HG03342 (cell line): ENCODE data around the gene LETMD1.
A peak's percentile ranks its signal among the peaks of the same experiment; 100 is the strongest.
"Not testable (repeated sequence)": the region's sequence is repeated elsewhere in the genome, so short reads cannot be mapped to it uniquely, and the experiment has no call there.

ENCODE experiments used
- ATAC-seq: cut with Tn5 transposase; IDR thresholded peaks from one replicate; pipeline ENCODE4 v1.9.1; 2021; ENCODE audit warnings: mild to moderate bottlenecking, moderate library complexity; ENCODE audit not compliant: unreplicated experiment

LETMD1 gene

GRCh38 chr12:51076236-51076930, 28.3 kb downstream of the LETMD1 start:
- no peak for ATAC-seq

GRCh38 chr12:51077930-51078329, 29.8 kb downstream of the LETMD1 start:
- ATAC-seq: no peak

GRCh38 chr12:51078346-51078745, 30.2 kb downstream of the LETMD1 start:
- ATAC-seq: not testable (repeated sequence)

- ATAC-seq: not testable (repeated sequence)
These were observed 30.7 kb downstream of the LETMD1 start for GRCh38 chr12:51078866-51079265.

- ATAC-seq: no peak
These were observed 32.0 kb downstream of the LETMD1 start for GRCh38 chr12:51080136-51080535.

- ATAC-seq: no peak
These were observed 33.3 kb downstream of the LETMD1 start for GRCh38 chr12:51081421-51081820.

GRCh38 chr12:51082561-51083125, 34.5 kb downstream of the LETMD1 start:
- ATAC-seq: no peak

GRCh38 chr12:51083126-51083833, 35.2 kb downstream of the LETMD1 start, which contains the start of gene CSRNP2:
CSRNP2 (minus strand) TSS chr12:51083596; CDS start chr12:51076561, 7,035 bp downstream.
- peak; percentile 97 for ATAC-seq

- no peak for ATAC-seq
These were observed 37.6 kb downstream of the LETMD1 start for GRCh38 chr12:51085757-51086156.

GRCh38 chr12:51086933-51087332, 38.8 kb downstream of the LETMD1 start:
- no peak for ATAC-seq

- no peak for ATAC-seq
These were observed 39.7 kb downstream of the LETMD1 start for GRCh38 chr12:51087818-51088217.

- ATAC-seq: no peak
These were observed 42.6 kb downstream of the LETMD1 start for GRCh38 chr12:51090705-51091229.

GRCh38 chr12:51098611-51099010, 50.5 kb downstream of the LETMD1 start:
- ATAC-seq: no peak

- ATAC-seq: no peak
These were observed 55.9 kb downstream of the LETMD1 start for GRCh38 chr12:51103977-51104376.

GRCh38 chr12:51108136-51108535, 60.0 kb downstream of the LETMD1 start:
- no peak for ATAC-seq
